Epidermal melanocyte (primary cell): ENCODE data around the gene HAGH.

Experiments used
- DNase-seq: peaks from one replicate; pipeline ENCODE4 v3.0.0; 2011; ENCODE audit warnings: low spot score; ENCODE audit not compliant: insufficient read length

The HAGH gene

DNA sequence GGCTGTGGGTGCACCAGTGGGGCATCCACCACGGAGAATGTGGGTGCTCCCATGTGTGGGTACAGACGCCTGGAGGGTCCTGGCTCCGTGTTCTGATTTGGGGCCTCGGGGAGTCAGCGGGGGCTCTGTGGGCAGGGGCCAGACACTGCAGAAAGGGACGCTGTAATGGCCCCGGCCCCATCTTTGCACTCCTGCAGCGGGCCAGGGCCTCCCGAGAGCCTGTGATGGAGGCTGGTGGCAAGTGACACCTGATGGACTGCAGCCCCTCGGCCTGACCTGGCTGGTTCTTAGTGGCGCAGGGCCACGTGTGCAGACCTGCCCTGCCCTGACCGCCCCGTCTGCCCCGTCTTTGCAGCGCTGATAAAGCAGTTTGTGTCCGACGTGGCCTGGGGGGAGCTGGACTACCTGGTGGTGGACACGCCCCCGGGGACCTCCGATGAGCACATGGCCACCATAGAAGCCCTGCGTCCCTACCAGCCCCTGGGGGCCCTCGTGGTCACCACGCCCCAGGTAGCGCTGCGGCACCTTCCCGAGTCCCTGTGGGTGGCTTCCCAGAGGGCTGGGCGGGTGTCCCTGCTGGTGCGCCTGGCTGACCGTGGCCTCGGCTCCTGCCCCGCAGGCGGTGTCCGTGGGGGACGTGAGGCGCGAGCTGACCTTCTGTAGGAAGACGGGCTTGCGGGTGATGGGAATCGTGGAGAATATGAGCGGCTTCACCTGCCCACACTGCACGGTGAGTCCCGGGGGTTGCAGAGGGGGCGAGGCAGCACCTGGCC, 39.1 kb downstream of the HAGH start:
- no peak for DNase-seq

DNA sequence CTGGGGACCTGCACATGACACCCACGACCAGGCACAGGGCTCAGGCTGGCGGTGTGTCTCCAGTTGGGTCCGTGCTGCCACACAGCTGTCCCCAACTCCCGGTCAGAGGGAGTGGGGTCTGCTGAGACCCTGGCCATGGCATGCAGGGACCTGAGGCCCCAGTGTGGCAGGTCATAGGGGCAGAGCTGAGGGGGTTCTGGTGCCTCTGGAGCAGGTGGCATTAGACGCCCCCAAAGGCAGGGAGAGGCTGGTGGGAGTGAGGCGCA, 39.6 kb downstream of the HAGH start:
- no peak for DNase-seq

- no peak for DNase-seq
These were observed 40.2 kb downstream of the HAGH start for GRCh38 chr16:1786242-1787055.

DNA sequence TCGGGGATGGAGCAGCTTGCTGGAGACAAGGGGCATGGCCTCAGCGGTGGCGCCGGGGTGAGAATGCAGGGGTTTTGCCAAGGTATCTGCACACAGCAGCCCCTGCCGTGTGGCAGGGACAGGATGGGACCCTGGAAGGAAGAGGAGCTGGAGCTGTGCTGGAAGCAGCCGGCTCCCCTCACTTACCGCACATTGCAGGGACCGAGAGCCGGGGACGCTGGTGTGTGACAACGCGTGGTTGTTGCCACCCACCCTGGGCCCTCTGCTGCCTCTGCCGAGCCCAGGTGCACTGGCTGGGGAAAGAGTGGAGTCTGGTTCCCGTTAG, 40.8 kb downstream of the HAGH start:
- no peak for DNase-seq

DNA sequence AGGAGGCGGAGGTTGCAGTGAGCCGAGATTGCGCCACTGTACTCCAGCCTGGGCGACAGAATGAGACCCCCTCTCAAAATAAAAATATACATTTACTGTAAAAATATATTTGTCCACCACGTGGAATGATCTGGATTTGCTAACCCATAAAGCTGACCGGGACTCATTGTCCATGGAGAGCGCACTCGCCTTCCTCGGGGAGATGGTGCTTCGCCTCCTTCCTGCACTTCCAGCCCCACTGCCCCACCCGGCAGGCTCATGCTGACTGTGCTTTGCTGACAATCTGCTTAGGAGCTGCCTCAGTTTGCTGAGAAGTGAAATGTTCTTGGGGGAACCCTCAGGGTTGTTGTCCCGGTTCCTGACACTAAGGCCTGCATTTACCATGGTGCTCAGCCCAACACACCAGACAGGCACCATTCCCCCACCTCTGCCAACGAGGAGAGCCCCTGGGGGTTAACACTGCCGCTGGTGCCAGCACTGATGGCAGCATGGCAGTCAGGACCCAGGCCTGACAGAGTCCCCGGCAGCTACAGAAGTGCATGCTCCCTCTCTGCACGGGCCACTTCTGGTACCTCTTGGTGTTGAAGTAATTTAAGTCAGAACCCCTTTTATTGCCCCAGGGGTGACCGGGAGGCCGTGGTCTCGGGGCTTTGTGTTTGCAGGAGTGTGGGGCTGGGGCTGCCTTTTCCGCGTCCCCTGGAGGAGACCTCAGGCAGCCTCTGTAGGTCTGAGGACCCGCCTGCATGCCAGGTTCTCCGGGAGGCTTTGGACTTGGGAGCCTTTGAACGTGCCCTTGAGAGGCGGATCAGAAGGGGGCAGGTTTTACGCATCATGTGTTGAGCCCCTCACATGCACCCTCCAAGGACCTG, 41.4 kb downstream of the HAGH start:
- no peak for DNase-seq

DNA sequence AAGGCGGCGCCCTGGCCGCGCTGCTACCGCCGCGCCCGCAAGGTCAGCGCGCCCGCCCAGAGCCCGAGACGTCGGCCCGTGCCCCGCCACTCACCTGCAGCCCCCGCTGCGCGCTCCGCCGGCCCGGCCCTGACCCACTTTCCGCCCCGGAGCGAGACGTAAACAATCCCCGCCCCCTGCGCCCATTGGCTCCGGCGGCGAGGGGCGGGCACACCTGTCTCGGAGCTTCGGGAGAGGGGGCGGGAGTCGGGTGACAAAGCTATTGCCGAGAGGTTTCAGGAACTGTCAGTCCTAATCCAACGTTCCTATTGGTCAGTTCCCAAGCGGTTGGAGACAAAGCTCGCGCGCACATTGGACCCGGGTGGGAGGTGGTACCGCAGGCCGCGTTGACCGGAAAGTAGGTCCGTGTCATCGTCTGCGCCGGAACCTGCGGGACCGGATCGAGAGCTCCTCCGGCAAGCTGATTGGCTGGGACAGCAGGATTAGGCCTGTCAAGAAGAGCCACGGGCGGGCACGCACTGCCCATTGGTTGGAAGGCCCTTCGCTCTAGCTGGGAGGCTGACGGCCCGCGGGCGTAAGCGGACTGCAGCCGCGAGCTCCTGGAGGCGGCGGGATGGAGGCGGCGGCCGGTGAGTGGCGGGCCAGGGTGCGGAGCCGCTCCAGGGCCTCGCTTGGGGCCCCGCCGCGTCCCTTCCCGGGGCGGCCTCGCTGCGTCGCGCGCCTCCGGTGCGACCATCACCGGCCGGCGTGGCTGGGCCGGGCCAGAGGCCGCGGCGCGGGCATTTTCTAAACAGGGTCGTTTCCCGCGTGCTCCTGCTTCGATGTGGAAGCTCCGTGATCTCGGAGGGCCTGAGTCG, 44.0 kb downstream of the HAGH start, which contains the start of the genes NUBP2 and SPSB3:
Gene NUBP2 (plus strand): TSS at position 553 of the 857 bp plus-strand sequence. CDS start 61 bp downstream, at position 614.
Gene SPSB3 (minus strand): TSS at position 164 of the 857 bp plus-strand sequence. CDS start 1,088 bp downstream, outside the sequence.
- DNase-seq: peak; percentile 100

DNA sequence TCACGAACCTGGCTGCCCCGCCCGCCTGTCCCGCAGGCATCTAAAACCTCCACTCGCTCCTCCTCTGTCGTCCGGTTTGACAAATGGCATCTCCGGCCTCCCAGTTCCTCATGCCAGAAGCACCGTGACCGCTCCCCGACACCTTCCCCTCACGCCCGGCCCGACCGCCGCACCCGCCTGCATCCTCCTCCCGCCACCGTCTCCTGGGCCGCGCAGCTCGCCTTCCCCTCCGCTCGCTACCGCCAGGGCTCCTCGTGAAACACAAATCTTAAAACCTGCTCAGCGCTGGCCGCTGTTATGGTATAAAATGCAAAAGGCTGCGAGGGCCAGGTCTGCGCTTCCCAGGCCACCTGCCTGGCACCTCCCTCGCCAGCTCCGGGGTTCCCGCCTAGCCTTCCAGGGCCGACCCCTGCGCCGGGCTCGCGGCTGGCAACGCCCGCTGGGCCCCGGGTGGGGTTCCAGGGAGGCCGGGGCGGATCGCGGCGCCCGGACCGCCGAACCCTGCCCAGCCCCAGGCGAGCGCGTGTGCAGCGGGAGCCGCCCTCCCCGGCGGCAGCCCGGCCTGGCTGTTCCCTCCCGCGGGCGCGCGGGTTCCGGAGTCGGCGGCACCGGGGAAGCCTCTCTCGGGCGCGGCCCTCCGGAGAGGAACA, 44.7 kb downstream of the HAGH start:
- no peak for DNase-seq

- no peak for DNase-seq
These were observed 45.4 kb downstream of the HAGH start for GRCh38 chr16:1781254-1781653.

- no peak for DNase-seq
These were observed 46.0 kb downstream of the HAGH start for GRCh38 chr16:1780677-1781072.

GRCh38 chr16:1779741-1780676, 46.6 kb downstream of the HAGH start:
- DNase-seq: no peak

- DNase-seq: no peak
These were observed 47.4 kb downstream of the HAGH start for GRCh38 chr16:1779234-1779701.

- no peak for DNase-seq
These were observed 48.1 kb downstream of the HAGH start for GRCh38 chr16:1778200-1779179.

- DNase-seq: no peak
These were observed 49.0 kb downstream of the HAGH start for GRCh38 chr16:1777375-1778199.

DNA sequence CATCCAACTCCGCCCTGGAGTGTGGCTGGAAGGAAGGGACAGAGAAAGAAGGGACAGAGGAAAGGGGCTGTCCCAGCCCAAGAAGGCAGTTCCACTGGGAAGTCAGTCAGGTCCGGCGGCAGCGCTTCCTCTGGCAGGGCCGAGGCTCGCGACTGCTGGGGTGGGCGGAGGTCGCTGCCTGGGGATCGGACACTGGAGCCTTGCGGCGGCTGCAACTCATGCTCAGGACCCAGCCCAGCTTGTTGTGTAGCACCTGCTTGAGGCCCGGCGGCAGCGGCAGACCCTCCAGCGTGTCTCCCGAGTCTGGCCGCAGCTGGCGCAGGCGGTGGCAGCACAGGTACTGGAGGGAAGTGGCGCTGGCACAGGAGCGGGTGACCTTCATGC, 49.6 kb downstream of the HAGH start:
- no peak for DNase-seq

DNA sequence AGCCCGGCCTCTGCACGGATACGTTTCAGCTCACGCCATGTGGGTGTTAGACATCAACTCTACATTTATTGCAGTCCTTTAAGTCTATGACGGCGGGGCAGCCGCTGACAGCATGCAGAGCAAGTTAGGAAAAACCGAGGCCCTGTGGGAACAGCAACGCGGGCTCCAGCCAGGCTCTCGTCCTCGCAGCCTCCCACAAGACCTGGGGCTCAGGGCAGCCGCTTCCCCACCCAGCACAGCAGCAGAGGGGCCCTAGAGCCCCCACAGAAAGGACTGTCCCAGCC, 50.0 kb downstream of the HAGH start:
- no peak for DNase-seq

DNA sequence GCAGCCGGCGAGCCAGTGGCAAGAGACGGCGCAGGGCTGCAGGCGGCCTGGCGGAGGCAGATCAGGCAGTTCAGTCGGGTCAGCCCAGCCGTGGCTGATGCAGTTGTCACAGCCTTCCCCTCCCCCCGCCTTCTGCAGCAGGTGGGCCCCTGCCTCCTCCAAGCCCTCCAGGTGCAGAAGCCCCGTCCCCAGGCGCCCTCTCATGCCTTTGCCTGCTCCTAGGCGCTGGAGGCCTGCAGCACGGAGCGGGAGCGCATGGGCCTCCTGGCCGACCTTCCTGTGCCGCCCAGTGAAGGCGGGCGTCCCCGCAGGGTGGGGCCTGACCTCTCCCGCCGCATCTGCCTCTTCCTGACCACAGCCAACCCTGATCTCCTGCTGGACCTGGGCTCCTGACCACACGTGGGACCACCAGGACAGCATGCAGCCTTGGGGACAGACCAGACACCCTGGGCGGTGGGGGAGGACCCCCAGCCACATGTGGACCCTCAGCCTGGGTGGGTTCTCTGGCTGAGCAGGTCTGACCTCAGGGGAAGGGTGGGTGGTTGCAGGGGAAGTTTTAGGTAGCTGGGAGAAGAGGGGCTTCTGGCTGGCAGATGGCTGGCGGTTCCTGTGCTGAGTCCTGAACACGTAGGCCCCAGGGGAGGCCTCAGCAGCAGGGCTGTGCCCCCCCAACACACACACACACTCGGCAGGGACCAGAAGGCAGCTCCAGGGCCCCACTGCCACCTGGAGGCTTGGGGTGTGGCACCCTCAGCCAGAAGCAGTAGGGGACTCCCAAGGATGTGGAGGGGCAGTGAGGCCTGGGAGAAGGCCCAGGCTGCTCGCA, 50.6 kb downstream of the HAGH start:
- DNase-seq: no peak
